ENCODE data around the gene MYCBP2.

The MYCBP2 gene

DNA sequence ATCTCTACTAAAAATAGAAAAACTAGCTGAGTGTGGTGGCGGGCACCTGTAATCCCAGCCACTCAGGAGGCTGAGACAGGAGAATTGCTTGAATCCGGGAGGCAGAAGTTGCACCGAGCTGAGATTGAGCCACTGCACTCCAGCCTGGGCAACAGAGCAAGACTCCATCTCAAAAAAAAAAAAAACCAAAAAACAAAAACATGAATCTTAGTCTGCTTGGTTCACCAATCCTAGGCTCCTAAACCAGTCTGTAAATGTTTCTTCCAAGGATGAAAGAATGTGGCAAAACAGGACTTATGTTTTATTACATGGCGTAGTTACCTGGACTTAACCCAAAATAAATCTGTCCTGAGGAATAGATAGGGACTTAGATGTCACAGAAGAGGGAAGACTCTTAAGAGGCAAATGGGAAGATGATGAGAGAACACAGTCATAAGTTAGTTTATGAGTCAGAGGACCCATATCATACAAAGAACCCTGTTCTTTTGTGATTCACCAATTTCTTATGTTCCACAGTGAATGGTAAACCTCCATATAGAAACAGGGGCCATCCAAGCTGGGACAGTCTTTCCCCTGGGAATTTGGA lies 293.1 kb downstream of the MYCBP2 start:
- peak in 1 of 2 donors; percentile 54 for DNase-seq (ENCODE audit: low read depth in 2 of 2)
- TF ChIP-seq, protein P1, sequence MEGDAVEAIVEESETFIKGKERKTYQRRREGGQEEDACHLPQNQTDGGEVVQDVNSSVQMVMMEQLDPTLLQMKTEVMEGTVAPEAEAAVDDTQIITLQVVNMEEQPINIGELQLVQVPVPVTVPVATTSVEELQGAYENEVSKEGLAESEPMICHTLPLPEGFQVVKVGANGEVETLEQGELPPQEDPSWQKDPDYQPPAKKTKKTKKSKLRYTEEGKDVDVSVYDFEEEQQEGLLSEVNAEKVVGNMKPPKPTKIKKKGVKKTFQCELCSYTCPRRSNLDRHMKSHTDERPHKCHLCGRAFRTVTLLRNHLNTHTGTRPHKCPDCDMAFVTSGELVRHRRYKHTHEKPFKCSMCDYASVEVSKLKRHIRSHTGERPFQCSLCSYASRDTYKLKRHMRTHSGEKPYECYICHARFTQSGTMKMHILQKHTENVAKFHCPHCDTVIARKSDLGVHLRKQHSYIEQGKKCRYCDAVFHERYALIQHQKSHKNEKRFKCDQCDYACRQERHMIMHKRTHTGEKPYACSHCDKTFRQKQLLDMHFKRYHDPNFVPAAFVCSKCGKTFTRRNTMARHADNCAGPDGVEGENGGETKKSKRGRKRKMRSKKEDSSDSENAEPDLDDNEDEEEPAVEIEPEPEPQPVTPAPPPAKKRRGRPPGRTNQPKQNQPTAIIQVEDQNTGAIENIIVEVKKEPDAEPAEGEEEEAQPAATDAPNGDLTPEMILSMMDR (IDR thresholded peaks at IDR 0.05; ENCODE audit: low read depth, low read length) = no peak
- H3K4me3 ChIP-seq (replicated peaks in 1 of 2; ENCODE audit: low read depth in 2 of 2, low read length in 2 of 2) = no peak overlapping the region

DNA sequence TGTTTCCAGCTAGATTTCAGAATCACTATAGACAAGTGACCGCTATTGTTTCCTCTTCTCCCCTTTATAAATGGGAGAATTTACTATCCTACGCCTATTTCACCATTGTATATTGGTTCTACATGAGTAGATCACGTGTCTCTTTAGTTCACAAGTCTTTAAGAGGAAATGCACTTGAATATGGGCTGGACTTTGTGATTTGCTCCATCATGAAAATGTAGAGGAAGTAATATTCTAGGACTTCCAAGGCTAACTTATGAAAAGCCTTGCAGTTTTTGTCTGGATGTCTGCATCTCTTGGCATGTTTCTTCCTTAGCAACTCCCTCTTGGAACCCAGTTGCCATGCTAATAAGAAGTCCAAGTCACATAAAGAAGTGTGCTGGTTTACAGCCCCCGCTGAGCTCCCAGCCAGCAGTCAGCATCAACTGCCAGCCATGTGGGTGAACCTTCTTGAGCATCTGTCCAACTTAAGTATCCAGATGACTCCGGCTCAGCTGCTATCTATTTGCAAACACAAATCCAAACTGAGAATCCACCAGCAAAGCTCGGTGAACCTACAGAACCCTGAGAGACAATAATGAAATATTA lies 295.1 kb downstream of the MYCBP2 start:
- TF ChIP-seq, protein P1 (IDR thresholded peaks at IDR 0.05; ENCODE audit: low read depth, low read length) = no peak
- no peak overlapping the region for H3K4me3 ChIP-seq (replicated peaks in 1 of 2; ENCODE audit: low read depth in 2 of 2, low read length in 2 of 2)

DNA sequence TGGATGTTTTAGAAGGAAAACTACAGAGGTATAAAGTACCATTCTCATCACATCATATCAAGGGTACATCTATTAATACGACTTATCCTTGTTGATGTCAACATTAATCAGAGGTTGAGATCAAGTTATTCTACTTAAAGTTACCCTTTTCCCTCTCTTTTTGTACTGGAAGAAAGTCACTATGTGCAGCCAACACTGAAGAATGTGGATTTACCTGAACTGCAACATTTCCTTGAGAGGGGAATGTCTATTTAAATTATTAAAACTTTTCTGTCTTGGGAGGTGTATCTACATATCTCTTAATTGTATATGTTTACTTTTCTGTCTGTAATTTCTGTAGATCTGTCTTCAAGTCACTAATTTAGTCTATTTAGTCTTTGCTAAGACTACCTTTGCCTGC lies 297.5 kb downstream of the MYCBP2 start:
- TF ChIP-seq, protein P1 (IDR thresholded peaks at IDR 0.05; ENCODE audit: low read depth, low read length) = no peak
- no peak for DNase-seq (ENCODE audit: low read depth in 2 of 2)
- H3K4me3 ChIP-seq (replicated peaks in 1 of 2; ENCODE audit: low read depth in 2 of 2, low read length in 2 of 2) = no peak overlapping the region

More for the DNA sequence above, 295.1 kb downstream of the MYCBP2 start:
- no peak for DNase-seq (ENCODE audit: low read depth in 2 of 2)

DNA sequence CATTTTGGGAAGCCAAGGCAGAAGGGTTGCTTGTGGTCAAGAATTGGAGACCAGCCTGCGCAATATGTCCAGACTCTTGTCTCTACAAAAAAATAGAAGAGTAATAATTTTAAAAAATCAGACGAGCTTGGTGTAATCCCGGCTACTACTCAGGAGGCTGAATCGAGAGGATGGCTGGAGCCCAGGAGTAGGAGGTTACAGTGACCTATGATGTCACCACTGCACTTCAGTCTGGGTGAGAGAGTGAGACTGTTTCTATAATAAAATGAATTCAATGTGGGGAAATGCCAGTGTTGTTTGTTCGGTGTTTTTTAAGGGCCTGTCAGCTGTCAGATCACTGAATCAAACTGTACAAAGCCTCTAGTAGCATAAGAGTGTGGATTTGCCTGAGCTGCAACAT lies 298.7 kb downstream of the MYCBP2 start:
- DNase-seq (ENCODE audit: low read depth in 2 of 2) = peak; percentile 36 to 60
- peak overlapping the region in 1 of 2 donors; percentile 73 for H3K4me3 ChIP-seq (replicated peaks in 1 of 2; ENCODE audit: low read depth in 2 of 2, low read length in 2 of 2)
- TF ChIP-seq, protein P1 (IDR thresholded peaks at IDR 0.05; ENCODE audit: low read depth, low read length) = no peak

DNA sequence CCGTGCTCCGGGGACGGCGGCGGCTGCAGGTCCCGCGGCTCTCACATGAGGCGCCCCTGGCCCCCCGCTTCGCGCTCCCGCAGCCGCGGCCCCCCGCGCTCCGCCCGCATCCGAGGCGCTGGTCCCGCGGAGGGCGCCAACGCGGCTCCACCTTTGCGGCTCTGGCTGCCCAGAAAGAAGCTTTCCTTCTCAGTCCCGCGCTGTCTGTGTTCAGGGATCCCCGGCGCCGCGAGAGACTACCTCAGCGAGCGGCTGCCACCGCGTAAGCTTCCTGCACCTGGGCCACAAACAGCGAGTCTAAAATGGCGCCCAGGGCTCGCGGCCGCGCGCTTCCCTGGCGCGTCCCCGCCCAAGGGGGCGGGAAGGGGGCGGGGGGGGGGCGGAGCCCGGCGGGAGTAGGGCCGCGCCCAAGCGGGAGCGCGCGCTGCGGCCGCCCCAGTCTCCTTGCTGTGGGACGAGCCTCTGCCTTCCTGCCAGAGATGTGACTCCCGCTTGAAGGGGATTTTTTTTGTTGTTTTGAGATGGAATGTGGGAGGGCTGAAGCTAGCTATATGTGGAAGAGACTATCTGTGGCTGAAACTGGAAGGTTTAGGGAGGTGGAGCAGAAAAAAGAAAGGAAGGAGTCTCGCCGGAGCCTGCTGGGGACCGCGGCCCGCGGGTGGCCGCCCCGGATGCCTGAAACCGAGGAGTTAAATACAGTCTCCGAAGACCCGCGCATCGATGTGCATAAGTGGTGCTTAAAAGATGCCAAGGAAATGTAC lies 299.9 kb downstream of the MYCBP2 start, which contains the start of gene FBXL3:
Gene FBXL3 (minus strand): TSS at position 299 of the 761 bp plus-strand sequence. CDS start 5,299 bp downstream, outside the sequence.
- peak; percentile 93 to 96 for DNase-seq (ENCODE audit: low read depth in 2 of 2)

DNA sequence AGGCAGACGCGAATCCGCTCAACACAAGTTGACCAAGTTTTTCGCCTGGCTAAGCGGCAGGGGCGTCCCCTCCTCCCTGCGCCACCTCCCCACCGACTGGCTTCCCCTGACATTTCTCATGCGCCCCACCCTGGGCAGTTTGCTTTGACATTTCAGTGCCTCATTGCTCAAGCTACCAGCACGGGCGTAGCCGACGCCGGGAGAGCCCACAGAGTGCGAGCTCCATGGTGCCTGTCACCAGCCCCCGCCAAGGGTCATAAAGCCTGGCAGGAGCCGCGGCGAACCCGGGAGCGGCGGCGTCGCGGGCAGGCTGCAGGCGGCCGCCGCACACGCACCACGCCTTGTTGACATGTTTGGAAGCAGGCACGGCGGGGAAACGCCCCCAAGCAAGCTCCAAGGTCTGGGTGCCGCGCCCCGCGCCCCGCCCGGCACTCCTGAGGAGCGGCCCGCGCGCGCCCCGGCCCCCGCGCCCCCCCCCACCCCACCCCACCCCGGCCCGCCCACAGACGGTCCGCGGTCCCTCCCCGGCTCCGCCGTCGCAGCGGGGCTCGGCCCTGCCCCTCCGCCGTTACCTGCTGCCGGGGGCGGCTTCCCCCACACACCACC lies 300.5 kb downstream of the MYCBP2 start:
- TF ChIP-seq, protein P1 (IDR thresholded peaks at IDR 0.05; ENCODE audit: low read depth, low read length) = no peak
- peak overlapping the region; percentile 73 to 80 for H3K4me3 ChIP-seq (replicated peaks in 1 of 2; ENCODE audit: low read depth in 2 of 2, low read length in 2 of 2)
- DNase-seq (ENCODE audit: low read depth in 2 of 2) = peak; percentile 72 to 75

More for the DNA sequence above, 299.9 kb downstream of the MYCBP2 start, which contains the start of gene FBXL3:
- TF ChIP-seq, protein P1 (IDR thresholded peaks at IDR 0.05; ENCODE audit: low read depth, low read length) = no peak
- H3K4me3 ChIP-seq (replicated peaks in 1 of 2; ENCODE audit: low read depth in 2 of 2, low read length in 2 of 2) = peak within 1 kb of the TSS; percentile 73 to 80
